Left ventricle myocardium inferior (tissue), 1 donor: ENCODE data around the gene FGF5. TPM values are rescaled to one million over a fixed set of nuclear protein-coding genes. Genes with fewer than 3 reads are reported as not detected.
"Not testable (repeated sequence)": the region's sequence is repeated elsewhere in the genome, so short reads cannot be mapped to it uniquely, and the experiment has no call there.

Experiments
- DNase-seq: peaks from one replicate; pipeline ENCODE4 v3.0.0-alpha.2; 2020
- H3K27ac ChIP-seq: fragments of 200-600 bp; replicated peaks from 2 replicates; pipeline ENCODE4 v1.8.0; 2021
- H3K27me3 ChIP-seq: fragments of 200-600 bp; 2 replicates; pipeline ENCODE4 v1.8.0; 2021; ENCODE audit warnings: low read depth
- H3K36me3 ChIP-seq: fragments of 200-600 bp; 2 replicates; pipeline ENCODE4 v1.8.0; 2021
- H3K4me1 ChIP-seq: fragments of 200-600 bp; 2 replicates; pipeline ENCODE4 v1.8.0; 2021
- H3K4me3 ChIP-seq: fragments of 200-600 bp; 2 replicates; pipeline ENCODE4 v1.8.0; 2021; ENCODE audit warnings: mild to moderate bottlenecking, moderate library complexity
- H3K9me3 ChIP-seq: fragments of 200-600 bp; replicated peaks from 2 replicates; pipeline ENCODE4 v1.8.0; 2021
- intact Hi-C: fragments of 100-400 bp; cut with micrococcal nuclease; formaldehyde crosslinking; loops from one replicate; pipeline ENCODE4 v1.11.0; 2022
- total RNA-seq: library from RNA; stranded (reverse); fragmentation: NEBNext Ultra II Directional; extraction: Animal tissue kit (Norgen Biotek cat#: 25700); gene quantifications from one replicate; pipeline ENCODE4 v1.2.1, GENCODE V29; 2021
- TF ChIP-seq, protein P1 (sequence below): fragments of 200-600 bp; IDR thresholded peaks from 2 replicates; pipeline ENCODE4 v1.8.0; 2021; ENCODE audit warnings: antibody characterized with exemption, mild to moderate bottlenecking, borderline replicate concordance
- donor health status: DM: no; HTN: yes; CAD: no; lungs with severe emphysema.

The FGF5 gene
- total RNA-seq, 1 donor from 2014 or later = 1.2 TPM

DNA sequence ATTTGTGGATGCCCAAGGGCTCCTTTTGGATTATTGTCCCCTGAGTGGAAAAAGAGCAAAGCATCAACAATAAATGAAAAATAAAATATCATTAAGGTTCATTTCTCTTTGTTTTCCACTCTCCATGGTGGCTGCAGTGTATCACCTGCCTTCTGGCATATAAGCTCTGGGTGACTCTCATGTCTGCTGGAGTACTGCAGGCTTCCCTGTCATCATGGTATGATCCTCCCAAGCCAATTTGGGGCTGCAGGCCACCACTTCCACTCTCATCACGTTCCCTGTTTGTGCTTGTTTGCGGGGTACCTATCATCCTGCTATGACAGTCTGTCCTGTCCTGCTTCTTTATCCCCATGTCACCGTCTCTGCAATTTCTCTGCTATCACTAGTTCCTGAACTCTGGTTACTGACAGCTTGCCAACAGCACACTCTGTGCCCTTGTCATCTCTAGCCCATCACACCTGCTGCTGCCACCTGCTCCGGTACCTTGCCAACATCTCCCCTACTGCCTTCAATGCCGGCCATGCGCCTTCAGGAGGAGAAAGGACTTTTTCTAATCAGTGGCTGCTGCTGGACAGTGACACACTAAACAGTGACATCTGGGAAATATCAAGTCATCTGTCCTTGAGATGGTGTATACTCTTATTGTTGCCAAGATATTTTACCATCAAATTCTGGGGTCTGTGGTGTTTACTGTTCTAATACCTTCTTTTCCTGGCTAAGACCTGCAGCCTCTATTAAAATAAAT, 23.0 kb upstream of the FGF5 start:
- intact Hi-C loops = no loop called here
- TF ChIP-seq, protein P1, sequence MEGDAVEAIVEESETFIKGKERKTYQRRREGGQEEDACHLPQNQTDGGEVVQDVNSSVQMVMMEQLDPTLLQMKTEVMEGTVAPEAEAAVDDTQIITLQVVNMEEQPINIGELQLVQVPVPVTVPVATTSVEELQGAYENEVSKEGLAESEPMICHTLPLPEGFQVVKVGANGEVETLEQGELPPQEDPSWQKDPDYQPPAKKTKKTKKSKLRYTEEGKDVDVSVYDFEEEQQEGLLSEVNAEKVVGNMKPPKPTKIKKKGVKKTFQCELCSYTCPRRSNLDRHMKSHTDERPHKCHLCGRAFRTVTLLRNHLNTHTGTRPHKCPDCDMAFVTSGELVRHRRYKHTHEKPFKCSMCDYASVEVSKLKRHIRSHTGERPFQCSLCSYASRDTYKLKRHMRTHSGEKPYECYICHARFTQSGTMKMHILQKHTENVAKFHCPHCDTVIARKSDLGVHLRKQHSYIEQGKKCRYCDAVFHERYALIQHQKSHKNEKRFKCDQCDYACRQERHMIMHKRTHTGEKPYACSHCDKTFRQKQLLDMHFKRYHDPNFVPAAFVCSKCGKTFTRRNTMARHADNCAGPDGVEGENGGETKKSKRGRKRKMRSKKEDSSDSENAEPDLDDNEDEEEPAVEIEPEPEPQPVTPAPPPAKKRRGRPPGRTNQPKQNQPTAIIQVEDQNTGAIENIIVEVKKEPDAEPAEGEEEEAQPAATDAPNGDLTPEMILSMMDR = no peak

GRCh38 chr4:80247484-80247883, 19.0 kb upstream of the FGF5 start:
- H3K9me3 ChIP-seq, H3K4me1 ChIP-seq, H3K4me3 ChIP-seq, intact Hi-C loops, H3K36me3 ChIP-seq, H3K27ac ChIP-seq, DNase-seq: not testable (repeated sequence)
- peaks cover 40% of the 10 kb centered on the region for H3K27me3 ChIP-seq

More for the DNA sequence above, 23.0 kb upstream of the FGF5 start:
- Histone ChIP-seq H3K36me3 (no peaks in the 10 kb centered on the region), H3K27ac (no peak overlapping the region), H3K4me1 (no peaks in the 10 kb centered on the region), H3K4me3 (no peak overlapping the region), H3K9me3 (no peaks in the 10 kb centered on the region), H3K27me3 (peaks cover 25% of the 10 kb centered on the region)
- DNase-seq = no peak

DNA sequence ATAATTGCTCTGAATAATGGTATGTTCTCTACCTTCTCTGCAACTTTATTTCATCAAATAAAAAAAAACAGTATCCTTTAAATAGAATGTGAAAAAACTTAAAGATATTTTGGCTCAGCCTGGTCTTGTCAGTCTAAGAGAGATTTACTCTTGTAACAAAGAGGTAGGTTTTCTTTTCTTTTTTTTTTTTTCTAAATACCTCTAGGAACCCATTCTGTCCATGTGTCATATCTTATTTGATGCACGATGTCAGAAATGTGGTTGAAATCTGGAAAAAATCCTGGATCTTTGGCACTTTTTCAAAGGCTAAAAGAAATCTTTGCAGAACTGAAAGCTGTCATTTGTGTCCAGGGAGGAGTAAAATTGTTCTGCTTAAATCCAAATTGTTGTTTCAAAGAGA, 17.3 kb upstream of the FGF5 start:
- Histone ChIP-seq H3K36me3 (no peaks in the 10 kb centered on the region), H3K4me3 (no peak overlapping the region), H3K4me1 (no peaks in the 10 kb centered on the region), H3K27ac (no peak overlapping the region), H3K27me3 (peaks cover 26% of the 10 kb centered on the region), H3K9me3 (no peaks in the 10 kb centered on the region)
- TF ChIP-seq, protein P1 = no peak
- no peak for DNase-seq
- intact Hi-C loops = no loop called here

- intact Hi-C loops = no loop called here
- peaks cover 15% of the 10 kb centered on the region for H3K27me3 ChIP-seq
- TF ChIP-seq, protein P1 = no peak
- H3K9me3 ChIP-seq = no peaks in the 10 kb centered on the region
- H3K27ac ChIP-seq = no peak overlapping the region
- H3K4me3 ChIP-seq = no peak overlapping the region
- H3K36me3 ChIP-seq = no peaks in the 10 kb centered on the region
- DNase-seq = no peak
- no peaks in the 10 kb centered on the region for H3K4me1 ChIP-seq
These were observed 14.0 kb upstream of the FGF5 start for GRCh38 chr4:80252427-80252826.

GRCh38 chr4:80252953-80253352, 13.5 kb upstream of the FGF5 start:
- Histone ChIP-seq H3K27ac (no peak overlapping the region), H3K4me1 (no peaks in the 10 kb centered on the region), H3K4me3 (no peak overlapping the region), H3K27me3 (peaks cover 15% of the 10 kb centered on the region), H3K9me3 (no peaks in the 10 kb centered on the region), H3K36me3 (no peaks in the 10 kb centered on the region)
- no peak for DNase-seq
- TF ChIP-seq, protein P1 = no peak
- intact Hi-C loops = no loop called here

DNA sequence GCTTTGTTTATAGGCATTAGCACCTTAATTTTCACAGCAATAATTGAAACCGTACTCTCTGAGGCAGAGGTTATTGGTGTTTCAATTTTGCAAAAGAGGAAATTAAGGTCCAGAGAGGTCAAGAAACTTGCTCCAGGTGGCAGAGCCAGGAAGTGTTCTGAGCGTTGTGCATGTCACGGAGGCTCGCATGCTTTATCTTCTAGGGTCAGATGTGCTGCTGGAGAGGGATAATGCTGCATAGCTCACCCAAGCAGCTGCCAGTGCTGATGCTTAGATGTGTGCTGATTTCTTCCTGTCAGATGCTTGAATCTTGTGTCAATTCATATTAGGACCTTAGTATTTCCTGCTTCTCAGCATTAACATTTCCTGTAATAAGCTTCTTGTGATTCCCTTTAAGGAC, 13.0 kb upstream of the FGF5 start:
- Histone ChIP-seq H3K27ac (no peak overlapping the region), H3K9me3 (no peaks in the 10 kb centered on the region), H3K4me3 (no peak overlapping the region), H3K36me3 (no peaks in the 10 kb centered on the region), H3K4me1 (no peaks in the 10 kb centered on the region), H3K27me3 (peaks cover 15% of the 10 kb centered on the region)
- intact Hi-C loops = no loop called here
- DNase-seq = no peak
- TF ChIP-seq, protein P1 = no peak
